MM.1S (cell line): ENCODE measurements around the gene UBD.

Experiments
- DNase-seq: peaks from one replicate; pipeline ENCODE4 v3.0.0-alpha.2; 2015
- H2AFZ ChIP-seq: fragments of 300-600 bp; sonication (generic); 2 replicates; pipeline ENCODE4 v1.6.0; 2016; ENCODE audit warnings: antibody characterized with exemption, low read length
- H3F3A ChIP-seq: fragments of 300-600 bp; sonication (generic); 2 replicates; pipeline ENCODE4 v1.6.1; 2016; ENCODE audit warnings: mild to moderate bottlenecking, antibody characterized with exemption, low read length, moderate library complexity, mixed read lengths; ENCODE audit not compliant: insufficient read depth
- H3K27ac ChIP-seq: fragments of 300-600 bp; sonication (generic); 2 replicates; pipeline ENCODE4 v1.5.1; 2016; ENCODE audit warnings: mild to moderate bottlenecking, low read length
- H3K27me3 ChIP-seq: fragments of 300-600 bp; sonication (generic); replicated peaks from 2 replicates; pipeline ENCODE4 v1.6.0; 2016; ENCODE audit warnings: low read length; ENCODE audit not compliant: insufficient read depth
- H3K36me3 ChIP-seq: fragments of 300-600 bp; sonication (generic); replicated peaks from 2 replicates; pipeline ENCODE4 v1.6.1; 2016; ENCODE audit warnings: mild to moderate bottlenecking, low read length, mixed read lengths; ENCODE audit not compliant: insufficient read depth
- H3K4me1 ChIP-seq: fragments of 300-600 bp; sonication (generic); 2 replicates; pipeline ENCODE4 v1.6.1; 2016; ENCODE audit warnings: low read length, mixed read lengths
- H3K4me2 ChIP-seq: fragments of 300-600 bp; sonication (generic); 2 replicates; pipeline ENCODE4 v1.6.0; 2016; ENCODE audit warnings: low read depth, low read length
- H3K4me3 ChIP-seq: fragments of 300-600 bp; sonication (generic); 2 replicates; pipeline ENCODE4 v1.5.1; 2016; ENCODE audit warnings: low read length, mixed read lengths
- H3K79me2 ChIP-seq: fragments of 300-600 bp; sonication (generic); 2 replicates; pipeline ENCODE4 v1.6.1; 2016; ENCODE audit warnings: mixed run types, low read length, mixed read lengths
- H3K9ac ChIP-seq: fragments of 300-600 bp; sonication (generic); 2 replicates; pipeline ENCODE4 v1.6.1; 2016; ENCODE audit warnings: low read length, mixed read lengths
- H3K9me2 ChIP-seq: fragments of 300-600 bp; sonication (generic); replicated peaks from 2 replicates; pipeline ENCODE4 v1.6.1; 2016; ENCODE audit warnings: mild to moderate bottlenecking, low read length, mixed read lengths; ENCODE audit not compliant: insufficient read depth
- H3K9me3 ChIP-seq: fragments of 300-600 bp; sonication (generic); replicated peaks from 2 replicates; pipeline ENCODE4 v1.6.1; 2016; ENCODE audit warnings: mild to moderate bottlenecking, low read length, mixed read lengths; ENCODE audit not compliant: insufficient read depth
- H4K20me1 ChIP-seq: fragments of 300-600 bp; sonication (generic); 2 replicates; pipeline ENCODE4 v1.6.1; 2016; ENCODE audit warnings: mild to moderate bottlenecking, low read length, moderate library complexity, mixed read lengths; ENCODE audit not compliant: insufficient read depth
- CTCF ChIP-seq: fragments of 300-600 bp; sonication (generic); IDR thresholded peaks from 2 replicates; pipeline ENCODE4 v1.5.1; 2016; ENCODE audit warnings: antibody characterized with exemption, low read length, mixed read lengths
- EZH2 ChIP-seq: fragments of 300-600 bp; sonication (generic); optimal IDR thresholded peaks from 2 replicates; pipeline ENCODE3; 2017; ENCODE audit warnings: low read depth, mild to moderate bottlenecking, antibody characterized with exemption, low read length, mixed read lengths
- EZH2phosphoT487 ChIP-seq: fragments of 300-600 bp; sonication (generic); IDR thresholded peaks from 2 replicates; pipeline ENCODE4 v1.6.1; 2018; ENCODE audit warnings: antibody characterized with exemption, low read length

Gene UBD

GRCh38 chr6:29525311-29525639, 34.3 kb downstream of the UBD start:
- Histone ChIP-seq H3K36me3 (no peaks in the 10 kb centered on the region), H2AFZ (no peak overlapping the region), H3K9ac (no peak overlapping the region), H3K27me3 (no peaks in the 10 kb centered on the region), H3K27ac (no peak overlapping the region), H3K4me1 (no peaks in the 10 kb centered on the region), H3K79me2 (no peaks in the 10 kb centered on the region), H3K4me3 (no peak overlapping the region), H3K9me2 (no peaks in the 10 kb centered on the region), H3F3A (no peaks in the 10 kb centered on the region), H4K20me1 (no peaks in the 10 kb centered on the region), H3K9me3 (no peaks in the 10 kb centered on the region), H3K4me2 (no peak overlapping the region)
- no peak for DNase-seq
- TF ChIP-seq EZH2 = no peak
- no peak for TF ChIP-seq EZH2phosphoT487
- TF ChIP-seq CTCF = no peak

DNA sequence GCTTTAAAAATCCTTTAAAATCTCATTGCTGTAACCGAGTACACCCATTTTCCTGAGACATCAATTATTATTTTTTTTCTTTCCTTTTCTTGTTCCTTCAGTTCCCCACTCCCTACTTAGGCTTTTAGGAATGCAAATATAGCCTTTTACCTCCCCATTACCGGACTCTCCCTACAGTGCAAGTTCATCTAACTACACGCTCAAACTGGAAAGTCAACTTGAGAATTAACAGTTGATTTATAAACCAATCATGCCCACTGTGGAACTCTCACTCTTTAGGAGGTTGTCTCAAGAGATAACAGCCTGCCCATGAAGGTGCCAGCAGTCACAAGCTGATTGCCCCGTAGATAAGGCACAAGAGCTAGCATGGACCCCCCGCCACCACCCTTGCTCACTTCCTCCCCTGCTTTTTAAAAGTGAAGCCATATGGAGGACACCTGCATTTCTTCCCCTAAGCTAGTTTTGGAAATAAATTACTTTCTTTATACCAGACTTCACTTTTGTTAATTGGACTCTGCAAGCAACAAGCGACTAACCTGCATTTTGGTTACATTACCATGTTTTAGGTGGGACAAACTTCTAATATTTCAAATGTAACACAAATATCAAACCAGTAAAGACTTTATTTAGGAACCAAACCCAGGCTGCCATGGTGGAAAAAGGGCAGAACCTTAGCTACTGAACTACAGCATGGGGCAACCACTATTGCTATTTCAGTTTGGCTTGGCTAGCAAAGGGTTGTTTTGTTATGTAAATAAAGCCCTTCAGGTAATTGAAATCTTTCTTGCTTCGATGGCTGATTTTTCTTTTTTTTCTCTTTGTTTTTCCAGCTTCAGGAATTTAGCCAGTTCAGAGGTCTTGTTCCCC, 34.9 kb downstream of the UBD start:
- H3F3A ChIP-seq = no peaks in the 10 kb centered on the region
- H3K9ac ChIP-seq = no peak overlapping the region
- no peak overlapping the region for H3K27ac ChIP-seq
- H3K9me2 ChIP-seq = no peaks in the 10 kb centered on the region
- no peaks in the 10 kb centered on the region for H3K36me3 ChIP-seq
- no peaks in the 10 kb centered on the region for H3K27me3 ChIP-seq
- H4K20me1 ChIP-seq = no peaks in the 10 kb centered on the region
- no peaks in the 10 kb centered on the region for H3K4me1 ChIP-seq
- no peaks in the 10 kb centered on the region for H3K79me2 ChIP-seq
- no peak for DNase-seq
- no peak overlapping the region for H3K4me3 ChIP-seq
- no peak overlapping the region for H2AFZ ChIP-seq
- no peak for TF ChIP-seq EZH2
- no peak for TF ChIP-seq CTCF
- no peak for TF ChIP-seq EZH2phosphoT487
- no peak overlapping the region for H3K4me2 ChIP-seq
- no peaks in the 10 kb centered on the region for H3K9me3 ChIP-seq

DNA sequence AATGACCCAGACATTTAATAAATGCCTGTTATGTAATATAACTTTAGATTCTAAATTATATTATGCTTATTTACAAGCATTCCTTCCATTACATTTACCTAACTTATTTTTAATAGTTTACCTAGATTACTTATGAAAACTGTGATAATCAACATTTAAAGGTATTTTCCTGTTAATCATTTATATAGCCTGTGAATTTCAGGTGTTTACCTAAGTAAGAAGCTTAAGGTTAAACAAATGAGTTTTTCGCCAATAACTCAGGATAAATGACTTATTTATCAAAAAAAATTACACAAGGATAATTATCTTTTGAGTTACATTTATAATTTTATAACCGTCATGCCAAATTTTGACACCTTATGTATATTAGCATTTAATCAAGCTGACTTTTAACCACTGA, 35.5 kb downstream of the UBD start:
- no peaks in the 10 kb centered on the region for H3K9me3 ChIP-seq
- H4K20me1 ChIP-seq = no peaks in the 10 kb centered on the region
- H3K4me3 ChIP-seq = no peak overlapping the region
- H2AFZ ChIP-seq = no peak overlapping the region
- DNase-seq = no peak
- H3K27ac ChIP-seq = no peak overlapping the region
- no peaks in the 10 kb centered on the region for H3K9me2 ChIP-seq
- H3K36me3 ChIP-seq = no peaks in the 10 kb centered on the region
- no peak overlapping the region for H3K4me2 ChIP-seq
- H3F3A ChIP-seq = no peaks in the 10 kb centered on the region
- no peak for TF ChIP-seq EZH2
- TF ChIP-seq EZH2phosphoT487 = no peak
- no peak for TF ChIP-seq CTCF
- H3K9ac ChIP-seq = no peak overlapping the region
- no peaks in the 10 kb centered on the region for H3K4me1 ChIP-seq
- no peaks in the 10 kb centered on the region for H3K27me3 ChIP-seq
- no peaks in the 10 kb centered on the region for H3K79me2 ChIP-seq
